ENCODE measurements around the gene MEF2B.

- TF ChIP-seq CTCF (IDR thresholded peaks at IDR 0.05) (no peak), POLR2AphosphoS5 (IDR thresholded peaks at IDR 0.05) (no peak), POLR2A (IDR thresholded peaks at IDR 0.05) (no peak)
These were observed 71.1 kb downstream of the MEF2B start for GRCh38 chr19:19098703-19099632.

All from gastroesophageal sphincter (tissue), 3 donors.